ENCODE measurements around the gene STYK1.
"Not testable (repeated sequence)": the region's sequence is repeated elsewhere in the genome, so short reads cannot be mapped to it uniquely, and the experiment has no call there.

STYK1 gene

GRCh38 chr12:10654003-10654402, 19.8 kb downstream of the STYK1 start:
- Histone ChIP-seq H3K27me3 (no peaks in the 10 kb centered on the region; the same call in 1 of the 2 replicates), H3K4me3 (ENCODE audit: low read depth, low read length) (no peak overlapping the region), H3K9me3 (no peaks in the 10 kb centered on the region), H3K4me1 (no peaks in the 10 kb centered on the region), H3K36me3 (no peaks in the 10 kb centered on the region)
- TF ChIP-seq CTCF (IDR thresholded peaks at IDR 0.05; ENCODE audit: low read depth, low read length): no peak
- no peak for DNase-seq

- H3K4me3 ChIP-seq (ENCODE audit: low read depth, low read length): no peak overlapping the region
- no peaks in the 10 kb centered on the region for H3K36me3 ChIP-seq
- TF ChIP-seq CTCF (IDR thresholded peaks at IDR 0.05; ENCODE audit: low read depth, low read length): no peak
- no peaks in the 10 kb centered on the region for H3K27me3 ChIP-seq
- H3K9me3 ChIP-seq: no peaks in the 10 kb centered on the region
- H3K4me1 ChIP-seq: no peaks in the 10 kb centered on the region
- no peak for DNase-seq
Measured at GRCh38 chr12:10652192-10652591, 21.7 kb downstream of the STYK1 start.

- H3K27me3 ChIP-seq; H3K4me1 ChIP-seq; H3K4me3 ChIP-seq (ENCODE audit: low read depth, low read length); H3K9me3 ChIP-seq; H3K36me3 ChIP-seq; DNase-seq: not testable (repeated sequence)
Measured at GRCh38 chr12:10646576-10646975, 27.3 kb downstream of the STYK1 start.

GRCh38 chr12:10645910-10646309, 27.9 kb downstream of the STYK1 start:
- Histone ChIP-seq H3K27me3 (no peaks in the 10 kb centered on the region; the same call in 1 of the 2 replicates), H3K4me3 (ENCODE audit: low read depth, low read length) (no peak overlapping the region), H3K4me1 (no peaks in the 10 kb centered on the region), H3K9me3 (no peaks in the 10 kb centered on the region), H3K36me3 (no peaks in the 10 kb centered on the region)
- no peak for TF ChIP-seq CTCF (IDR thresholded peaks at IDR 0.05; ENCODE audit: low read depth, low read length)
- DNase-seq: no peak

- Histone ChIP-seq H3K4me1 (no peaks in the 10 kb centered on the region), H3K27me3 (no peaks in the 10 kb centered on the region; the same call in 1 of the 2 replicates), H3K4me3 (ENCODE audit: low read depth, low read length) (no peak overlapping the region), H3K36me3 (no peaks in the 10 kb centered on the region), H3K9me3 (no peaks in the 10 kb centered on the region)
- DNase-seq: no peak
- no peak for TF ChIP-seq CTCF (IDR thresholded peaks at IDR 0.05; ENCODE audit: low read depth, low read length)
Measured at GRCh38 chr12:10641735-10642500, 31.9 kb downstream of the STYK1 start.

GRCh38 chr12:10638728-10639127, 35.1 kb downstream of the STYK1 start:
- no peaks in the 10 kb centered on the region for H3K4me1 ChIP-seq
- H3K27me3 ChIP-seq: peaks cover 3% of the 10 kb centered on the region; the same call in 1 of the 2 replicates
- H3K36me3 ChIP-seq: no peaks in the 10 kb centered on the region
- no peak for TF ChIP-seq CTCF (IDR thresholded peaks at IDR 0.05; ENCODE audit: low read depth, low read length)
- no peak overlapping the region for H3K4me3 ChIP-seq (ENCODE audit: low read depth, low read length)
- DNase-seq: no peak
- no peaks in the 10 kb centered on the region for H3K9me3 ChIP-seq
